Ovary (tissue), 3 donors: Measurements from ENCODE around the gene BOK.

Experiments used
- CTCF ChIP-seq, 3 donors: fragments of 450-650 bp in 2 of 3; fragments of 200-600 bp in 1 of 3; IDR thresholded peaks; one replicate each; pipeline versions ENCODE4 v1.5.1 to v1.8.0; 2016 to 2022; ENCODE audit warnings: antibody characterized with exemption in 3 of 3, mild to moderate bottlenecking in 1 of 3
- POLR2A ChIP-seq: fragments of 450-650 bp; IDR thresholded peaks from one replicate; pipeline ENCODE4 v1.6.1; 2017; ENCODE audit warnings: antibody characterized with exemption, mild to moderate bottlenecking, moderate library complexity
- donor health status: DM: no; HTN: no; CAD: no.

- TF ChIP-seq CTCF (IDR thresholded peaks at IDR 0.05) (no peak), POLR2A (no peak)
These were observed 10.2 kb downstream of the BOK start for GRCh38 chr2:241568726-241569125.
